GM12892 (cell line): Measurements from ENCODE around the gene RPS6KA5.

Experiments used
- POLR2A ChIP-seq: IDR thresholded peaks from 2 replicates; pipeline ENCODE4 v1.6.1; 2011; ENCODE audit warnings: low read depth, low read length, control low read depth
- POLR2AphosphoS5 ChIP-seq: IDR thresholded peaks from 2 replicates; pipeline ENCODE4 v1.6.1; 2011; ENCODE audit warnings: low read depth, low read length, control low read depth

- TF ChIP-seq POLR2A (no peak), POLR2AphosphoS5 (no peak)
Observed at GRCh38 chr14:91063119-91063518, 2.7 kb upstream of the RPS6KA5 start.
